ENCODE measurements around the gene TRIM67.
"Not testable (repeated sequence)": the region's sequence is repeated elsewhere in the genome, so short reads cannot be mapped to it uniquely, and the experiment has no call there.

The TRIM67 gene

GRCh38 chr1:231161667-231162296 lies at the start of gene TRIM67:
Gene TRIM67, plus strand, starts transcription at chr1:231162058. Its CDS starts 912 bp downstream, at chr1:231162970.
- FAIRE-seq: no peak

GRCh38 chr1:231116738-231117137 lies 45.1 kb upstream of the TRIM67 start:
- FAIRE-seq: no peak

- no peak for FAIRE-seq
These were observed 43.0 kb upstream of the TRIM67 start for GRCh38 chr1:231118704-231119453.

GRCh38 chr1:231121533-231121932 lies 40.3 kb upstream of the TRIM67 start:
- FAIRE-seq: no peak

GRCh38 chr1:231122143-231122542 lies 39.7 kb upstream of the TRIM67 start:
- no peak for FAIRE-seq

- FAIRE-seq: no peak
These were observed 37.1 kb upstream of the TRIM67 start for GRCh38 chr1:231124746-231125145.

- no peak for FAIRE-seq
These were observed 35.8 kb upstream of the TRIM67 start for GRCh38 chr1:231125972-231126580.

GRCh38 chr1:231127106-231127505 lies 34.8 kb upstream of the TRIM67 start:
- not testable (repeated sequence) for FAIRE-seq

- FAIRE-seq: not testable (repeated sequence)
These were observed 33.4 kb upstream of the TRIM67 start for GRCh38 chr1:231128471-231128870.

- FAIRE-seq: no peak
These were observed 31.3 kb upstream of the TRIM67 start for GRCh38 chr1:231130544-231130943.

GRCh38 chr1:231132591-231132990 lies 29.3 kb upstream of the TRIM67 start:
- FAIRE-seq: not testable (repeated sequence)

GRCh38 chr1:231134624-231135023 lies 27.2 kb upstream of the TRIM67 start:
- no peak for FAIRE-seq

- FAIRE-seq: no peak
These were observed 23.6 kb upstream of the TRIM67 start for GRCh38 chr1:231138236-231138635.

- FAIRE-seq: no peak
These were observed 22.7 kb upstream of the TRIM67 start for GRCh38 chr1:231139125-231139649.

- no peak for FAIRE-seq
These were observed 21.9 kb upstream of the TRIM67 start for GRCh38 chr1:231139659-231140654.

GRCh38 chr1:231144416-231145193 lies 17.3 kb upstream of the TRIM67 start:
- FAIRE-seq: no peak

- FAIRE-seq: no peak
These were observed 14.0 kb upstream of the TRIM67 start for GRCh38 chr1:231147896-231148295.

GRCh38 chr1:231151811-231152210 lies 10.0 kb upstream of the TRIM67 start:
- FAIRE-seq: no peak

- no peak for FAIRE-seq
These were observed 8.1 kb upstream of the TRIM67 start for GRCh38 chr1:231153726-231154125.

GRCh38 chr1:231155808-231156207 lies 6.0 kb upstream of the TRIM67 start:
- FAIRE-seq: no peak

- no peak for FAIRE-seq
These were observed 4.5 kb upstream of the TRIM67 start for GRCh38 chr1:231157311-231157710.

- FAIRE-seq: not testable (repeated sequence)
These were observed 3.7 kb upstream of the TRIM67 start for GRCh38 chr1:231158141-231158540.

Measured in islet of Langerhans (tissue), 1 donor.